Suprapubic skin (tissue), 4 donors: ENCODE data around the gene ZSCAN1. TPM values are rescaled to one million over a fixed set of nuclear protein-coding genes. Genes with fewer than 3 reads are reported as not detected.

Source experiments
- DNase-seq, 2 donors: peaks; one replicate each; pipeline ENCODE4 v3.0.0-alpha.2; 2019; ENCODE audit warnings: low spot score in 2 of 2
- H3K27ac ChIP-seq: fragments of 200-600 bp; sonication (generic); one replicate; pipeline ENCODE4 v1.5.1; 2019
- H3K27me3 ChIP-seq: fragments of 200-600 bp; sonication (generic); one replicate; pipeline ENCODE4 v1.5.1; 2019
- H3K36me3 ChIP-seq: fragments of 200-600 bp; sonication (generic); one replicate; pipeline ENCODE4 v1.5.1; 2019
- H3K4me1 ChIP-seq: fragments of 200-600 bp; sonication (generic); one replicate; pipeline ENCODE4 v1.5.1; 2019
- H3K4me3 ChIP-seq: fragments of 200-600 bp; sonication (generic); one replicate; pipeline ENCODE4 v1.5.1; 2019; ENCODE audit warnings: mild to moderate bottlenecking
- H3K9me3 ChIP-seq: fragments of 200-600 bp; sonication (generic); one replicate; pipeline ENCODE4 v1.5.1; 2019
- CTCF ChIP-seq, 2 donors: fragments of 200-600 bp in 1 of 2; fragments of 450-650 bp in 1 of 2; sonication (generic) in 1 of 2; IDR thresholded peaks; one replicate each; pipeline ENCODE4 v1.5.1; 2016 to 2019; ENCODE audit warnings: antibody characterized with exemption in 2 of 2, mild to moderate bottlenecking in 1 of 2, moderate library complexity in 1 of 2
- EP300 ChIP-seq: sonication (generic); formaldehyde crosslinking; IDR thresholded peaks from one replicate; pipeline ENCODE4 v1.6.1; 2017; ENCODE audit warnings: antibody characterized with exemption
- POLR2A ChIP-seq, 2 donors: fragments of 450-650 bp; IDR thresholded peaks; one replicate each; pipeline ENCODE4 v1.6.1; 2017; ENCODE audit warnings: antibody characterized with exemption in 2 of 2, mild to moderate bottlenecking in 2 of 2, moderate library complexity in 2 of 2
- POLR2AphosphoS5 ChIP-seq, 3 donors: sonication (generic); formaldehyde crosslinking; IDR thresholded peaks; one replicate each; pipeline ENCODE4 v1.6.1; 2017; ENCODE audit warnings: antibody characterized with exemption in 3 of 3
- WGBS: methylation state at CpG from one replicate; pipeline ENCODE4 v1.1.5; 2018; 5-methylcytosine and 5-hydroxymethylcytosine counted together
- total RNA-seq, 4 donors: library from RNA; depleted of rRNA; stranded (reverse); fragments of >200 nt; gene quantifications; one replicate each; pipeline ENCODE4 v1.1.0, GENCODE V29; 2016

The ZSCAN1 gene
- total RNA-seq, 4 donors from 2014 or later: not detected

- Histone ChIP-seq H3K27me3 (peaks cover 23% of the 10 kb centered on the region), H3K9me3 (peaks cover 6% of the 10 kb centered on the region), H3K4me1 (peaks cover under 1% of the 10 kb centered on the region), H3K36me3 (no peaks in the 10 kb centered on the region), H3K4me3 (no peak overlapping the region), H3K27ac (no peak overlapping the region)
- DNase-seq: no peak
- TF ChIP-seq POLR2AphosphoS5 (IDR thresholded peaks at IDR 0.05) (no peak), POLR2A (IDR thresholded peaks at IDR 0.05) (no peak), EP300 (no peak), CTCF (IDR thresholded peaks at IDR 0.05) (no peak)
- 26% methylated on average over 8 of the region's 8 CpGs for WGBS
Observed at GRCh38 chr19:58038688-58039204, 4.9 kb downstream of the ZSCAN1 start.

- Histone ChIP-seq H3K27me3 (peaks cover 7% of the 10 kb centered on the region), H3K4me3 (no peak overlapping the region), H3K9me3 (peaks cover 5% of the 10 kb centered on the region), H3K4me1 (no peaks in the 10 kb centered on the region), H3K36me3 (no peaks in the 10 kb centered on the region), H3K27ac (no peak overlapping the region)
- TF ChIP-seq EP300 (no peak), POLR2A (IDR thresholded peaks at IDR 0.05) (no peak), POLR2AphosphoS5 (IDR thresholded peaks at IDR 0.05) (no peak), CTCF (IDR thresholded peaks at IDR 0.05) (no peak)
- DNase-seq: no peak
- WGBS: 89% methylated on average over 21 of the region's 21 CpGs
Observed at GRCh38 chr19:58040751-58041525, 7.1 kb downstream of the ZSCAN1 start.

GRCh38 chr19:58042495-58043340 lies 8.9 kb downstream of the ZSCAN1 start:
- 38% methylated on average over 28 of the region's 54 CpGs for WGBS
- H3K4me1 ChIP-seq: no peaks in the 10 kb centered on the region

GRCh38 chr19:58044391-58044790 lies 10.6 kb downstream of the ZSCAN1 start:
- TF ChIP-seq POLR2A (IDR thresholded peaks at IDR 0.05): no peak
- no peak for TF ChIP-seq EP300
- no peak for TF ChIP-seq POLR2AphosphoS5 (IDR thresholded peaks at IDR 0.05)
- TF ChIP-seq CTCF (IDR thresholded peaks at IDR 0.05): no peak
- Histone ChIP-seq H3K4me3 (no peak overlapping the region), H3K9me3 (peaks cover 16% of the 10 kb centered on the region), H3K27me3 (no peaks in the 10 kb centered on the region), H3K4me1 (no peaks in the 10 kb centered on the region), H3K36me3 (no peaks in the 10 kb centered on the region), H3K27ac (no peak overlapping the region)
- 66% methylated on average over 26 of the region's 42 CpGs for WGBS
- no peak for DNase-seq

More at GRCh38 chr19:58042495-58043340, 8.9 kb downstream of the ZSCAN1 start:
- no peak for DNase-seq
- H3K36me3 ChIP-seq: no peaks in the 10 kb centered on the region
- H3K27ac ChIP-seq: no peak overlapping the region
- TF ChIP-seq POLR2A (IDR thresholded peaks at IDR 0.05) (no peak), EP300 (no peak), POLR2AphosphoS5 (IDR thresholded peaks at IDR 0.05) (no peak), CTCF (IDR thresholded peaks at IDR 0.05) (no peak)
- H3K27me3 ChIP-seq: peaks cover 3% of the 10 kb centered on the region
- H3K4me3 ChIP-seq: no peak overlapping the region
- peaks cover 14% of the 10 kb centered on the region for H3K9me3 ChIP-seq

GRCh38 chr19:58044886-58045285 lies 11.1 kb downstream of the ZSCAN1 start:
- Histone ChIP-seq H3K27ac (no peak overlapping the region), H3K36me3 (no peaks in the 10 kb centered on the region), H3K4me3 (no peak overlapping the region), H3K27me3 (no peaks in the 10 kb centered on the region), H3K4me1 (no peaks in the 10 kb centered on the region), H3K9me3 (peaks cover 21% of the 10 kb centered on the region)
- WGBS: 95% methylated on average over 20 of the region's 26 CpGs
- TF ChIP-seq EP300 (no peak), POLR2A (IDR thresholded peaks at IDR 0.05) (no peak), CTCF (IDR thresholded peaks at IDR 0.05) (no peak), POLR2AphosphoS5 (IDR thresholded peaks at IDR 0.05) (no peak)
- DNase-seq: no peak
